ENCODE results near the gene IFITM10.

- TF ChIP-seq CTCF (conservative IDR thresholded peaks at IDR 0.05) (no peak), ZFX (IDR thresholded peaks at IDR 0.05) (no peak)
Observed at GRCh38 chr11:1729692-1730011, 20.7 kb downstream of the IFITM10 start.
